Right lobe of liver (tissue), 4 donors: ENCODE measurements around the gene SAMD11.

ENCODE experiments used
- POLR2A ChIP-seq: fragments of 450-650 bp; IDR thresholded peaks from one replicate; pipeline ENCODE4 v1.6.1; 2017; ENCODE audit warnings: antibody characterized with exemption, mild to moderate bottlenecking
- TF ChIP-seq, protein P1 (sequence below), 4 donors: fragments of 200-600 bp in 3 of 4; fragments of 450-650 bp in 1 of 4; IDR thresholded peaks; one replicate each; pipeline versions ENCODE4 v1.5.1 to v1.8.0; 2016 to 2022; ENCODE audit warnings: antibody characterized with exemption in 4 of 4, mild to moderate bottlenecking in 2 of 4
- donor health status: DM: no; HTN: no; CAD: no.
- donor health status: DM: no; HTN: no; CAD: no.
- donor health status: DM: no; HTN: yes; CAD: no.

DNA sequence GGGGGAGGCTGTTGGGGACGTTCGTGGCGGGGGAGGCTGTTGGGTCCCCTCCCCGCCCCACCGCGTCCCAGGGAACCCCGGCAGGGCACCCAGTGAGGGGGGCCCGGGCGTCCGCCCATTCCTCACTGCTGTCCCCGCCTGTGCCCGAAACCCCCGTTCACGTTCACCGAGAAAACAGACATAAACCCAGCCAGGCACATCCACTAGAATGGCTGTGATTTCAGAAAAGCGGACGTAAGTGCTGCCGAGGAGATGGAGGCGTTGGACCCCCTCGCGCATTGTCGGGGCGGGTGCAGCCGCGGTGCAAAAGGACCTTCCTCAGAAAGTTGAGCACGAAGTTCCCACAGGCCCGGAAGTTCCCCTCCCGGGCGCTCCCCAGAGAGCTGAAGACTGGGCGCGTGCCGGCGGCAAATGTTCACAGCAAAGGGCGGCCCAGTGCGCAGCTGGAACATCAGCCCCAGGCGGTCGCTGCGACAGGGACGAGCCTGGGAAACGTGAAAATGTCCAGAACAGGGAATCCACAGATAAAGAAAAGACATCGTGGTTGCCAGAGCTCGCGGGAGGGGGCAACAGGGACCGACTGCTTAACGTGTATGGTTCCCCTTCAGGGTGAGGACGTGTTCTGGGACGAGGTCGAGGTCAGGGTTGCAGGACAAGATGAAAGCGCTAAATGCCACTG lies 18.5 kb upstream of the SAMD11 start:
- TF ChIP-seq, protein P1, sequence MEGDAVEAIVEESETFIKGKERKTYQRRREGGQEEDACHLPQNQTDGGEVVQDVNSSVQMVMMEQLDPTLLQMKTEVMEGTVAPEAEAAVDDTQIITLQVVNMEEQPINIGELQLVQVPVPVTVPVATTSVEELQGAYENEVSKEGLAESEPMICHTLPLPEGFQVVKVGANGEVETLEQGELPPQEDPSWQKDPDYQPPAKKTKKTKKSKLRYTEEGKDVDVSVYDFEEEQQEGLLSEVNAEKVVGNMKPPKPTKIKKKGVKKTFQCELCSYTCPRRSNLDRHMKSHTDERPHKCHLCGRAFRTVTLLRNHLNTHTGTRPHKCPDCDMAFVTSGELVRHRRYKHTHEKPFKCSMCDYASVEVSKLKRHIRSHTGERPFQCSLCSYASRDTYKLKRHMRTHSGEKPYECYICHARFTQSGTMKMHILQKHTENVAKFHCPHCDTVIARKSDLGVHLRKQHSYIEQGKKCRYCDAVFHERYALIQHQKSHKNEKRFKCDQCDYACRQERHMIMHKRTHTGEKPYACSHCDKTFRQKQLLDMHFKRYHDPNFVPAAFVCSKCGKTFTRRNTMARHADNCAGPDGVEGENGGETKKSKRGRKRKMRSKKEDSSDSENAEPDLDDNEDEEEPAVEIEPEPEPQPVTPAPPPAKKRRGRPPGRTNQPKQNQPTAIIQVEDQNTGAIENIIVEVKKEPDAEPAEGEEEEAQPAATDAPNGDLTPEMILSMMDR (IDR thresholded peaks at IDR 0.05) = no peak
- TF ChIP-seq POLR2A = no peak
